Measurements from ENCODE around the gene NT5DC4. TPM values are rescaled to one million over a fixed set of nuclear protein-coding genes. Genes with fewer than 3 reads are reported as not detected.

Gene NT5DC4
- total and polyA plus RNA-seq, 4 donors = 1.2 TPM; not detected in 3

GRCh38 chr2:112712465-112712864 is 8.4 kb upstream of the NT5DC4 start:
- TF ChIP-seq ATF3 (IDR thresholded peaks at IDR 0.05) (no peak), ZBTB33 (IDR thresholded peaks at IDR 0.05) (no peak), HNF4A (conservative IDR thresholded peaks at IDR 0.05) (no peak), EGR1 (IDR thresholded peaks at IDR 0.05; ENCODE audit: low read depth in 2 of 2) (no peak)
- Histone ChIP-seq H3K4me3 (ENCODE audit: low read depth in 1 of 3, low read length in 3 of 3) (no peak overlapping the region), H3K4me1 (ENCODE audit: control insufficient read depth in 4 of 4, insufficient read depth in 4 of 4, low read length in 3 of 4) (no peaks in the 10 kb centered on the region), H3K36me3 (ENCODE audit: control insufficient read depth in 4 of 4, insufficient read depth in 3 of 4, low read depth in 1 of 4, low read length in 3 of 4) (no peaks in the 10 kb centered on the region), H3K27me3 (ENCODE audit: control insufficient read depth in 4 of 4, insufficient read depth in 4 of 4, low read length in 3 of 4) (no peaks in the 10 kb centered on the region), H3K27ac (ENCODE audit: low read depth in 1 of 2, low read length in 2 of 2) (no peak overlapping the region), H3K9ac (ENCODE audit: low read depth in 1 of 2, low read length in 2 of 2) (no peak overlapping the region), H3K9me3 (ENCODE audit: control insufficient read depth in 4 of 4, low read length in 3 of 4) (no peaks in the 10 kb centered on the region)
- 87% methylated on average over 3 of the region's 3 CpGs for WGBS
- no peak for DNase-seq (ENCODE audit: low spot score)

GRCh38 chr2:112712903-112713584 is 7.8 kb upstream of the NT5DC4 start:
- no peak for TF ChIP-seq YY1 (IDR thresholded peaks at IDR 0.05)
- TF ChIP-seq CTCF (IDR thresholded peaks at IDR 0.05; ENCODE audit: low read depth, low read length, missing input control) = no peak
- no peak for TF ChIP-seq GABPA (IDR thresholded peaks at IDR 0.05 in 1 of 2, conservative IDR thresholded peaks at IDR 0.05 in 1 of 2)
- TF ChIP-seq HNF4G (IDR thresholded peaks at IDR 0.05) = no peak
- no peak for TF ChIP-seq SP1 (IDR thresholded peaks at IDR 0.05)
- no peak for TF ChIP-seq ZBTB33 (IDR thresholded peaks at IDR 0.05)
- TF ChIP-seq FOXA1 (IDR thresholded peaks at IDR 0.05) = no peak
- no peak for TF ChIP-seq RXRA (IDR thresholded peaks at IDR 0.05)
- no peak for TF ChIP-seq NR2F2 (IDR thresholded peaks at IDR 0.05)
- TF ChIP-seq MAX (IDR thresholded peaks at IDR 0.05) = no peak
- no peak for TF ChIP-seq FOXA2 (IDR thresholded peaks at IDR 0.05)
- H3K27me3 ChIP-seq (ENCODE audit: control insufficient read depth in 4 of 4, insufficient read depth in 4 of 4, low read length in 3 of 4) = no peaks in the 10 kb centered on the region
- no peaks in the 10 kb centered on the region for H3K36me3 ChIP-seq (ENCODE audit: control insufficient read depth in 4 of 4, insufficient read depth in 3 of 4, low read depth in 1 of 4, low read length in 3 of 4)
- no peaks in the 10 kb centered on the region for H3K9me3 ChIP-seq (ENCODE audit: control insufficient read depth in 4 of 4, low read length in 3 of 4)
- H3K4me3 ChIP-seq (ENCODE audit: low read depth in 1 of 3, low read length in 3 of 3) = no peak overlapping the region
- no peak overlapping the region for H3K27ac ChIP-seq (ENCODE audit: low read depth in 1 of 2, low read length in 2 of 2)
- DNase-seq (ENCODE audit: low spot score) = no peak
- 68% methylated on average over 17 of the region's 17 CpGs for WGBS
- H3K9ac ChIP-seq (ENCODE audit: low read depth in 1 of 2, low read length in 2 of 2) = no peak overlapping the region
- H3K4me1 ChIP-seq (ENCODE audit: control insufficient read depth in 4 of 4, insufficient read depth in 4 of 4, low read length in 3 of 4) = no peaks in the 10 kb centered on the region
